Myocyte (in vitro differentiated cells): ENCODE measurements around the gene ANTXRL. TPM values are rescaled to one million over a fixed set of nuclear protein-coding genes. Genes with fewer than 3 reads are reported as not detected.
"Not testable (repeated sequence)": the region's sequence is repeated elsewhere in the genome, so short reads cannot be mapped to it uniquely, and the experiment has no call there.

Experiments
- DNase-seq: peaks from one replicate; pipeline ENCODE4 v3.0.0-alpha.2; 2012; ENCODE audit warnings: low read depth
- polyA plus RNA-seq: library from polyadenylated mRNA; unstranded; fragments of >200 nt; gene quantifications from one replicate; pipeline ENCODE4 v1.2.1, GENCODE V29; 2012; ENCODE audit warnings: missing spikeins
- total RNA-seq: library from RNA; depleted of rRNA; stranded (reverse); fragments of >200 nt; gene quantifications from 2 replicates; pipeline ENCODE4 v1.2.3, GENCODE V29; 2014

The ANTXRL gene
- total RNA-seq = not detected in 2 replicates
- polyA plus RNA-seq = not detected

- DNase-seq = no peak
These were observed at the start of gene ANTXRL for GRCh38 chr10:46286991-46287693. ANTXRL (plus strand) TSS chr10:46286997; CDS start chr10:46287263, 266 bp downstream.

- no peak for DNase-seq
These were observed 48.8 kb upstream of the ANTXRL start for GRCh38 chr10:46237815-46238510.

GRCh38 chr10:46239247-46239646 lies 47.5 kb upstream of the ANTXRL start:
- DNase-seq = no peak

GRCh38 chr10:46239993-46240683 lies 46.7 kb upstream of the ANTXRL start:
- no peak for DNase-seq

GRCh38 chr10:46240684-46241565 lies 45.9 kb upstream of the ANTXRL start:
- no peak for DNase-seq

- DNase-seq = no peak
These were observed 41.4 kb upstream of the ANTXRL start for GRCh38 chr10:46245381-46245900.

- not testable (repeated sequence) for DNase-seq
These were observed 40.2 kb upstream of the ANTXRL start for GRCh38 chr10:46246400-46247180.

GRCh38 chr10:46247181-46247475 lies 39.7 kb upstream of the ANTXRL start:
- DNase-seq = no peak

GRCh38 chr10:46247808-46248569 lies 38.8 kb upstream of the ANTXRL start:
- no peak for DNase-seq

- DNase-seq = no peak
These were observed 38.1 kb upstream of the ANTXRL start for GRCh38 chr10:46248651-46249146.

- DNase-seq = not testable (repeated sequence)
These were observed 37.0 kb upstream of the ANTXRL start for GRCh38 chr10:46249617-46250344.

- no peak for DNase-seq
These were observed 36.3 kb upstream of the ANTXRL start for GRCh38 chr10:46250481-46250880.

- DNase-seq = no peak
These were observed 35.6 kb upstream of the ANTXRL start for GRCh38 chr10:46250898-46251856.

- no peak for DNase-seq
These were observed 34.6 kb upstream of the ANTXRL start for GRCh38 chr10:46251857-46252847.

- no peak for DNase-seq
These were observed 33.5 kb upstream of the ANTXRL start for GRCh38 chr10:46253076-46254006.
